ENCODE data around the gene UBE2K. TPM values are rescaled to one million over a fixed set of nuclear protein-coding genes. Genes with fewer than 3 reads are reported as not detected.
"Not testable (repeated sequence)": the region's sequence is repeated elsewhere in the genome, so short reads cannot be mapped to it uniquely, and the experiment has no call there.

The UBE2K gene
- total and polyA plus RNA-seq, 2 donors (not counting 1 experiment from before 2014, with no cell fraction given): 19.3 to 51.0 TPM

- Mint-ChIP-seq H3K4me3 (no peak overlapping the region), H3K4me1 (no peaks in the 10 kb centered on the region), H3K27ac (no peak overlapping the region), H3K9me3 (ENCODE audit: insufficient read depth) (no peaks in the 10 kb centered on the region), H3K27me3 (no peaks in the 10 kb centered on the region)
- Histone ChIP-seq H4K20me1 (ENCODE audit: control insufficient read depth, insufficient read depth, low read length, poor library complexity, severe bottlenecking) (no peaks in the 10 kb centered on the region), H3K9ac (ENCODE audit: low read length) (no peak overlapping the region), H3K36me3 (replicated peaks in 1 of 2; ENCODE audit: control extremely low read depth in 1 of 2, control insufficient read depth in 1 of 2, extremely low read depth in 1 of 2, insufficient read depth in 2 of 2, low read length in 1 of 2) (no peaks in the 10 kb centered on the region), H3K79me2 (ENCODE audit: control insufficient read depth, insufficient read depth, low read length) (no peaks in the 10 kb centered on the region), H3K4me2 (replicated peaks; ENCODE audit: low read depth, low read length, poor library complexity, severe bottlenecking) (no peak overlapping the region), H3K4me1 (ENCODE audit: control insufficient read depth in 2 of 2, insufficient read depth in 2 of 2, low read length in 2 of 2) (no peaks in the 10 kb centered on the region), H3K4me3 (ENCODE audit: control extremely low read depth in 1 of 5, extremely low read depth in 1 of 5, insufficient read depth in 1 of 5, low read depth in 2 of 5, low read length in 4 of 5) (no peak overlapping the region), H3K27me3 (replicated peaks in 1 of 4; ENCODE audit: control extremely low read depth in 1 of 4, control insufficient read depth in 3 of 4, insufficient read depth in 4 of 4, low read length in 3 of 4) (no peaks in the 10 kb centered on the region), H3K9me3 (ENCODE audit: control extremely low read depth in 1 of 3, control insufficient read depth in 2 of 3, insufficient read depth in 1 of 3, low read length in 2 of 3) (no peaks in the 10 kb centered on the region), H3K27ac (ENCODE audit: low read length in 2 of 2) (no peak overlapping the region), H2AFZ (ENCODE audit: insufficient read depth, low read depth, low read length, poor library complexity, severe bottlenecking) (no peak overlapping the region)
- ATAC-seq (ENCODE audit: low read depth) (no peak), DNase-seq (no peak)
- intact Hi-C loops (cut with micrococcal nuclease): no loop called here
- TF ChIP-seq EZH2 (IDR thresholded peaks at IDR 0.05; ENCODE audit: borderline replicate concordance, insufficient read depth, low read depth, low read length, poor library complexity, severe bottlenecking) (no peak), CTCF (IDR thresholded peaks at IDR 0.05) (no peak)
- no CpG with 5 or more reads among the region's 1 CpG for WGBS (ENCODE audit: insufficient coverage)
- ChIA-PET CTCF (interaction anchor here (0.7 kb wide), 1 partner anchor 27 kb away, joined by 3 read pairs; no protein-coding TSS in a partner anchor), POLR2A (no interaction called here)
Observed at GRCh38 chr4:39667706-39668105, 30.2 kb upstream of the UBE2K start.

DNA sequence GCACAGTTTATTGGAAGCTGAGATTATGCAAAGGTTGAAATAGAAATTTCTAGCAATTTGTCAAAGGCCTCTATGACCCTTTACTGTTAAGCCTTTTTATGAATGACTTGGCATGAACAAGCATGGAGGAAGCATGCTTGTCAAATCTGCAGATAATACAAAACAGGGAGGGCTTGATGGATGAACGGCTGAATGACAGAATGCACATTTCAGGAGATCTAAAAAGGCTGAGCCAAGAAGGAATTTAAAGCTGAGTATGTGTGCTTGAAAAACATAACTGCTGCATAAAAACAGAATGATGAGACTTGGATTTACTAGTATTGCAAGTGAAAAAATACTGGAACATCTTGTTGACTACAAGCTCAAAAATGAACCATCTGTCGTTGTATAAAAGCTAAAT lies 29.0 kb upstream of the UBE2K start:
- H3K4me3 ChIP-seq (ENCODE audit: control extremely low read depth in 1 of 5, extremely low read depth in 1 of 5, insufficient read depth in 1 of 5, low read depth in 2 of 5, low read length in 4 of 5): no peak overlapping the region
- Mint-ChIP-seq H3K27ac (no peak overlapping the region), H3K4me3 (no peak overlapping the region), H3K4me1 (no peaks in the 10 kb centered on the region), H3K9me3 (ENCODE audit: insufficient read depth) (no peaks in the 10 kb centered on the region), H3K27me3 (no peaks in the 10 kb centered on the region)
- H3K27me3 ChIP-seq (replicated peaks in 1 of 4; ENCODE audit: control extremely low read depth in 1 of 4, control insufficient read depth in 3 of 4, insufficient read depth in 4 of 4, low read length in 3 of 4): no peaks in the 10 kb centered on the region
- H3K36me3 ChIP-seq (replicated peaks in 1 of 2; ENCODE audit: control extremely low read depth in 1 of 2, control insufficient read depth in 1 of 2, extremely low read depth in 1 of 2, insufficient read depth in 2 of 2, low read length in 1 of 2): no peaks in the 10 kb centered on the region
- no peak for TF ChIP-seq EZH2 (IDR thresholded peaks at IDR 0.05; ENCODE audit: borderline replicate concordance, insufficient read depth, low read depth, low read length, poor library complexity, severe bottlenecking)
- TF ChIP-seq CTCF (IDR thresholded peaks at IDR 0.05): no peak
- no peak overlapping the region for H3K4me2 ChIP-seq (replicated peaks; ENCODE audit: low read depth, low read length, poor library complexity, severe bottlenecking)
- H2AFZ ChIP-seq (ENCODE audit: insufficient read depth, low read depth, low read length, poor library complexity, severe bottlenecking): no peak overlapping the region
- POLR2A ChIA-PET: no interaction called here
- no peaks in the 10 kb centered on the region for H3K79me2 ChIP-seq (ENCODE audit: control insufficient read depth, insufficient read depth, low read length)
- H3K9ac ChIP-seq (ENCODE audit: low read length): no peak overlapping the region
- 100% methylated on average over 1 of the region's 2 CpGs for WGBS (ENCODE audit: insufficient coverage)
- intact Hi-C loops (cut with micrococcal nuclease): no loop called here
- H3K4me1 ChIP-seq (ENCODE audit: control insufficient read depth in 2 of 2, insufficient read depth in 2 of 2, low read length in 2 of 2): no peaks in the 10 kb centered on the region
- H4K20me1 ChIP-seq (ENCODE audit: control insufficient read depth, insufficient read depth, low read length, poor library complexity, severe bottlenecking): no peaks in the 10 kb centered on the region
- no peak for ATAC-seq (ENCODE audit: low read depth)
- no peak for DNase-seq
- no peak overlapping the region for H3K27ac ChIP-seq (ENCODE audit: low read length in 2 of 2)
- H3K9me3 ChIP-seq (ENCODE audit: control extremely low read depth in 1 of 3, control insufficient read depth in 2 of 3, insufficient read depth in 1 of 3, low read length in 2 of 3): no peaks in the 10 kb centered on the region
- CTCF ChIA-PET: interaction anchor here (1.3 kb wide), 1 partner anchor 9 kb away, joined by 3 read pairs; no protein-coding TSS in a partner anchor

DNA sequence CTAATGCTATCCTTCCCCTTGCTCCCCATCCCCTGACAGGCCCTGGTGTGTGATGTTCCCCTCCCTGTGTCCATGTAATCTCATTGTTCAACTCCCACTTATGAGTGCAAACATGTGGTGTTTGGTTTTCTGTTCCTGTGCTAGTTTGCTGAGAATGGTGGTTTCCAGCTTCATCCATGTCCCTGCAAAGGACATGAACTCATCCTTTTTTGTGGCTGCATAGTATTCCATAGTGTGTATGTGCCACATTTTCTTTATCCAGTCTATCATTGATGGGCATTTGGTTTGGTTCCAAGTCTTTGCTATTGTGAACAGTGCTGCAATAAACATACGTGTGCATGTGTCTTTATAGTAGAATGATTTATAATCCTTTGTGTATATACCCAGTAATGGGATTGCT lies 27.6 kb upstream of the UBE2K start:
- H3K4me1 Mint-ChIP-seq; H3K9me3 Mint-ChIP-seq (ENCODE audit: insufficient read depth); H3K27ac Mint-ChIP-seq; H4K20me1 ChIP-seq (ENCODE audit: control insufficient read depth, insufficient read depth, low read length, poor library complexity, severe bottlenecking); H3K4me2 ChIP-seq (replicated peaks; ENCODE audit: low read depth, low read length, poor library complexity, severe bottlenecking); H3K27ac ChIP-seq (ENCODE audit: low read length in 2 of 2); intact Hi-C loops (cut with micrococcal nuclease); H3K4me3 Mint-ChIP-seq; DNase-seq; H3K9ac ChIP-seq (ENCODE audit: low read length); H3K79me2 ChIP-seq (ENCODE audit: control insufficient read depth, insufficient read depth, low read length); H3K36me3 ChIP-seq (replicated peaks in 1 of 2; ENCODE audit: control extremely low read depth in 1 of 2, control insufficient read depth in 1 of 2, extremely low read depth in 1 of 2, insufficient read depth in 2 of 2, low read length in 1 of 2); H3K4me1 ChIP-seq (ENCODE audit: control insufficient read depth in 2 of 2, insufficient read depth in 2 of 2, low read length in 2 of 2); ATAC-seq (ENCODE audit: low read depth); H3K27me3 ChIP-seq (replicated peaks in 1 of 4; ENCODE audit: control extremely low read depth in 1 of 4, control insufficient read depth in 3 of 4, insufficient read depth in 4 of 4, low read length in 3 of 4); H2AFZ ChIP-seq (ENCODE audit: insufficient read depth, low read depth, low read length, poor library complexity, severe bottlenecking); H3K27me3 Mint-ChIP-seq; POLR2A ChIA-PET; H3K4me3 ChIP-seq (ENCODE audit: control extremely low read depth in 1 of 5, extremely low read depth in 1 of 5, insufficient read depth in 1 of 5, low read depth in 2 of 5, low read length in 4 of 5); H3K9me3 ChIP-seq (ENCODE audit: control extremely low read depth in 1 of 3, control insufficient read depth in 2 of 3, insufficient read depth in 1 of 3, low read length in 2 of 3): not testable (repeated sequence)
- CTCF ChIA-PET: interaction anchor here (0.6 kb wide), 1 partner anchor 22 kb away, joined by 3 read pairs; no protein-coding TSS in a partner anchor
- no CpG with 5 or more reads among the region's 1 CpG for WGBS (ENCODE audit: insufficient coverage)
